Measurements from ENCODE around the gene WDR86. TPM values are rescaled to one million over a fixed set of nuclear protein-coding genes. Genes with fewer than 3 reads are reported as not detected.
A peak's percentile ranks its signal among the peaks of the same experiment; 100 is the strongest.

Gene WDR86
- total RNA-seq, 6 donors from 2014 or later: 1.1 to 17.4 (median 3.9) TPM

DNA sequence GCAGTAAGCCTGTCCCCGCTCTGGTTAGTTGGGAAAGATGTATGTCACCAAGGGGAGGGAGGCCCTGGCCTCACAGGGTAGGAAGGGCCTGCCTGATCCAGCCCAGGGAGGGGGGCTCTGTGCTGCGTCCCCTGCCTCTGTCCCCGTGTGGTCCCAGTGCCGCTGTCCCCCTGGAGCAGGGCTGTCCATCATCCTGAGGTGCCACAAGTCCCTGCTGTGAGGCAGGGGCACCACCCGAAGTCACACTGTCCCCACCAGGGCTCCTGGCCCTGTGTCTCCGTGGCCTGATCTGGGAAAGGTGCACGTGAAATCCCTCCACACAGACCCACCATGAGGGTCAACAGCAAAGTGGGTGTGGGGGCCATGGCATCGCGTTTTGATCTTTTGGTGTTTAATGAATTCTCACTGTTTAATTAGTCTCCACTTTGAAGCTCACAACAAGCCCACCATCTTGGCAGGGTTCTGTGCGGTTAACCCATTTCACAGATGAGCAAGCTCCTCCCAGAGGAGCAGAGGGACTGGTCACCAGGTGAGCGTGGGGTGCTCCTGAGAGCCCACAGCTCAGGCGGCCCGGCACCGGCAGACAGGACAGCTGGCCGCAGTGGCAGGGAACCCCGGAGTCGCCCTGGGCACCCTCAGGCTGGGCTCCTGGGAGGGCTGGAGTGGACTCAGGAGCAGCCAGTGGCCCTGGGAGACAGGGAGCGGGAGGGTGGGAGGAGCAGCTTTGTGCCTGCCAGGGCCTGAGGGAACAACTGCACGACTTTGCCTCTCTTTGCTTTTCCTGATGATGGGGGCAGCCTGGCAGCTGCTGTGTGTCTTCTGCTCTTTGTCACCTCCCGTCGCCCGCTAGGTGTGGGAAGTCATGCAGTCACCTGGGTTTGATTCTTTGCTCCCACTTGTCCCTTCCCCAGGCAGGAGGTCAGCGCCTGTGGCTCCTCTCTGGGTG lies 42.1 kb upstream of the WDR86 start:
- no peak for TF ChIP-seq EP300 (IDR thresholded peaks at IDR 0.05)
- TF ChIP-seq, protein P1, sequence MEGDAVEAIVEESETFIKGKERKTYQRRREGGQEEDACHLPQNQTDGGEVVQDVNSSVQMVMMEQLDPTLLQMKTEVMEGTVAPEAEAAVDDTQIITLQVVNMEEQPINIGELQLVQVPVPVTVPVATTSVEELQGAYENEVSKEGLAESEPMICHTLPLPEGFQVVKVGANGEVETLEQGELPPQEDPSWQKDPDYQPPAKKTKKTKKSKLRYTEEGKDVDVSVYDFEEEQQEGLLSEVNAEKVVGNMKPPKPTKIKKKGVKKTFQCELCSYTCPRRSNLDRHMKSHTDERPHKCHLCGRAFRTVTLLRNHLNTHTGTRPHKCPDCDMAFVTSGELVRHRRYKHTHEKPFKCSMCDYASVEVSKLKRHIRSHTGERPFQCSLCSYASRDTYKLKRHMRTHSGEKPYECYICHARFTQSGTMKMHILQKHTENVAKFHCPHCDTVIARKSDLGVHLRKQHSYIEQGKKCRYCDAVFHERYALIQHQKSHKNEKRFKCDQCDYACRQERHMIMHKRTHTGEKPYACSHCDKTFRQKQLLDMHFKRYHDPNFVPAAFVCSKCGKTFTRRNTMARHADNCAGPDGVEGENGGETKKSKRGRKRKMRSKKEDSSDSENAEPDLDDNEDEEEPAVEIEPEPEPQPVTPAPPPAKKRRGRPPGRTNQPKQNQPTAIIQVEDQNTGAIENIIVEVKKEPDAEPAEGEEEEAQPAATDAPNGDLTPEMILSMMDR (IDR thresholded peaks at IDR 0.05): no peak
- no peak for TF ChIP-seq POLR2AphosphoS5 (IDR thresholded peaks at IDR 0.05)
- no peak for TF ChIP-seq POLR2A (IDR thresholded peaks at IDR 0.05)
- H3K4me3 ChIP-seq: no peak overlapping the region
- H3K27me3 ChIP-seq: no peaks in the 10 kb centered on the region
- H3K4me1 ChIP-seq: peaks cover 0 to 9% (median 6%) of the 10 kb centered on the region in 4 donors
- H3K36me3 ChIP-seq: no peaks in the 10 kb centered on the region
- ATAC-seq (ENCODE audit: low FRiP score in 2 of 2) (no peak), DNase-seq (peak in 1 of 2 donors; percentile 12)
- 84 to 89% methylated on average over 15 to 20 of the region's 23 CpGs for WGBS, 2 donors
- H3K9me3 ChIP-seq: no peaks in the 10 kb centered on the region
- no peak overlapping the region for H3K27ac ChIP-seq

DNA sequence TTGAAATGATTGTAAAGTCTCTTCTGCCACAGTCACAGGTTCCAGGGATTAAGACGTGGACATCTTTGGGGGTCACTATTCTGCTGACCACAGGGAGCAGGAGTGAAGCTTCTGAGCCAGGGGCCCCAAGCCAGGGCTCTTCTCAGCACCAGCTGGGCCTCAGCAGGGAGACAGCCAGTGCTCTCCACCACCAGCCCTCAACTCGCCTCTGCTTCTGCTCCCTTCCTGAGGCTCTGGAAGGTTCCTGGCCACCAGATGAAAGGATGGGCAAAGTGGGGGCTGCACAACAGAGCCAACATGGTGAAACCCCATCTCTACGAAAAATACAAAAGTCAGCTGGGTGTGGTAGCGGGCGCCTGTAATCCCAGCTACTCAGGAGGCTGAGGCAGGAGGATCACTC lies 41.3 kb upstream of the WDR86 start:
- H3K36me3 ChIP-seq: no peaks in the 10 kb centered on the region
- peaks cover 0 to 9% (median 6%) of the 10 kb centered on the region in 4 donors for H3K4me1 ChIP-seq
- H3K27ac ChIP-seq: no peak overlapping the region
- H3K27me3 ChIP-seq: no peaks in the 10 kb centered on the region
- ATAC-seq (ENCODE audit: low FRiP score in 2 of 2) (no peak), DNase-seq (peak in 1 of 2 donors; percentile 11)
- no peaks in the 10 kb centered on the region for H3K9me3 ChIP-seq
- TF ChIP-seq EP300 (IDR thresholded peaks at IDR 0.05): no peak
- TF ChIP-seq POLR2AphosphoS5 (IDR thresholded peaks at IDR 0.05): no peak
- TF ChIP-seq, protein P1 (IDR thresholded peaks at IDR 0.05): no peak
- TF ChIP-seq POLR2A (IDR thresholded peaks at IDR 0.05): no peak
- WGBS, 2 donors: 73 to 85% methylated on average over 4 to 5 of the region's 5 CpGs
- no peak overlapping the region for H3K4me3 ChIP-seq

DNA sequence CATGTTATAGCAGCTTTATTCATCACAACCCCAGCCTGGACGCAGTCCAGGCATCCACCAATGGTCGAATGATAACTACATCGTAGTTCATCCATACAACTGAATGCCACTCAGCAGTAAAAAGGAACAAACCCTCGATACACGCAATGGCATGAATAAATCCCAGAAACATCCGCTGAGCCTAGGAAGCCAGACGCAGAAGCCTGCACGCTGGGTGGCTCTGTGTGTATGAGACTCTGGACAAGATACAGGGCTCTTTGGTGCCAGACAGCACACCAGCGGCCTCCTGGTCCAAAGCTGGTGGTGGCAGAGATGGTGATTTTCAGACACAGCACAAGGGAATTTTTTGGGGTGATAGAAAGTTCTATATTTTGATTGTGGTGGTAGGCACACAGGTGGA lies 40.2 kb upstream of the WDR86 start:
- Histone ChIP-seq H3K36me3 (no peaks in the 10 kb centered on the region), H3K27ac (no peak overlapping the region), H3K27me3 (no peaks in the 10 kb centered on the region), H3K9me3 (no peaks in the 10 kb centered on the region), H3K4me3 (no peak overlapping the region), H3K4me1 (peaks cover 0 to 9% (median 6%) of the 10 kb centered on the region in 4 donors)
- WGBS, 2 donors: 88 to 89% methylated on average over 9 of the region's 9 CpGs
- ATAC-seq (ENCODE audit: low FRiP score in 2 of 2) (no peak), DNase-seq (no peak)
- no peak for TF ChIP-seq POLR2AphosphoS5 (IDR thresholded peaks at IDR 0.05)
- TF ChIP-seq, protein P1 (IDR thresholded peaks at IDR 0.05): no peak
- no peak for TF ChIP-seq EP300 (IDR thresholded peaks at IDR 0.05)

DNA sequence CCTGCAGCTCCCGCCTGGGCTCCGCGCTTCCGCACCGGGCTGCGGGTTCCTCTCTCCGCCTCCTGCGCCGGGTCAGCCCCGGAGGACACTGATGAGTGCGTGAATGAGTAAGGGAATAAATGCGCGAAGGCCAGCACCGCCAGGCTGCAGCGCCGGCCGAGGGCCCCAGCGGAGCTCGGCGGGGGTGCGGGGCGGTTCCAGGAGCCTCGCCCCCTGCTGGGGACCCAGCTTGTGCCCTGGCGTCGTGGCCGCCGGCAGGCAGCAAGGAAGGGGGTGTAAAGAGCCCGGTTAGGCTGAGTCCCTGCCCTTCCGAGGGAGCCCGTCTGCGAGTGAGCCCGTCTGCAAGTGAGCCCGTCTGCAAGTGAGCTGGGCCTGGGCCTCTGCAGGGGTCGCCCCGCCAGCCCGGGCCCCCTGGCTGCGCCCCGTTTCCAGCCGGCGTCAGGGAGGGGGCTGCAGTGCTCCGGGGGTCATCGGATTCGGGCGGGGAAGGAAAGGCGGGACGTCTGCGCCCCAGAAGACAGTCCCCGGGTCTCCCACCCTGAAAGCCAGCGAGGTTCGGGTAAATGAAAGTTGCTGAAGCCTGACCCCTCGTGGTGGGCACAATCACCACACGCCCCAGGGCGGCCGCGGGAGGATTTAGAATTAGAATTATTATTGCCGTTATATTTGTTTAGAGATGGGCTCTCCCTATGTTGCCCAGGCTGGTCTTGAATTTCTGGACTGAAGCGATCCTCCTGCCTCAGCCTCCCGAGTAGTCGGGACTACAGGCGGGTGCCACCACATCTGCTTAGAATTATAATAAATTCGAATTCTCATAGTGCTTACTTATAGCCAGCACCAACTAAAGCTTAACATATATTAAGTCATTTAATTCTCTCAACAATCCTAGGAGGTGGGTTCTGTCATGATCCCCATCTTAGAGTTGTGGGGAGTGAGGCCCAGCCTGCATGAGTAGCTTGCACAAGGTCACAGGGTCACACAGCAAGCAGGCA lies 38.7 kb upstream of the WDR86 start:
- H3K4me3 ChIP-seq: peak overlapping the region; percentile 47 to 57 (median 54)
- no peaks in the 10 kb centered on the region for H3K27me3 ChIP-seq
- H3K9me3 ChIP-seq: no peaks in the 10 kb centered on the region
- ATAC-seq (ENCODE audit: low FRiP score in 2 of 2) (peak; percentile 85 to 94), DNase-seq (peak; percentile 65 to 90)
- TF ChIP-seq POLR2AphosphoS5 (IDR thresholded peaks at IDR 0.05) (no peak), EP300 (IDR thresholded peaks at IDR 0.05) (no peak)
- TF ChIP-seq, protein P1 (IDR thresholded peaks at IDR 0.05): peak; percentile 62 to 87 (median 77)
- H3K36me3 ChIP-seq: no peaks in the 10 kb centered on the region
- peaks cover 0 to 9% (median 6%) of the 10 kb centered on the region in 4 donors for H3K4me1 ChIP-seq
- H3K27ac ChIP-seq: peak overlapping the region in 3 of 4 donors; percentile 24 to 74 (median 27)
- 7 to 22% methylated on average over 14 to 40 of the region's 61 CpGs for WGBS, 2 donors

Data from upper lobe of left lung (tissue), 6 donors.